GM21723 (cell line): ENCODE results near the gene CIAO3.

Source experiments
- ATAC-seq: cut with Tn5 transposase; IDR thresholded peaks from one replicate; pipeline ENCODE4 v1.9.1; 2021; ENCODE audit warnings: mild to moderate bottlenecking, moderate library complexity; ENCODE audit not compliant: unreplicated experiment

Gene CIAO3

DNA sequence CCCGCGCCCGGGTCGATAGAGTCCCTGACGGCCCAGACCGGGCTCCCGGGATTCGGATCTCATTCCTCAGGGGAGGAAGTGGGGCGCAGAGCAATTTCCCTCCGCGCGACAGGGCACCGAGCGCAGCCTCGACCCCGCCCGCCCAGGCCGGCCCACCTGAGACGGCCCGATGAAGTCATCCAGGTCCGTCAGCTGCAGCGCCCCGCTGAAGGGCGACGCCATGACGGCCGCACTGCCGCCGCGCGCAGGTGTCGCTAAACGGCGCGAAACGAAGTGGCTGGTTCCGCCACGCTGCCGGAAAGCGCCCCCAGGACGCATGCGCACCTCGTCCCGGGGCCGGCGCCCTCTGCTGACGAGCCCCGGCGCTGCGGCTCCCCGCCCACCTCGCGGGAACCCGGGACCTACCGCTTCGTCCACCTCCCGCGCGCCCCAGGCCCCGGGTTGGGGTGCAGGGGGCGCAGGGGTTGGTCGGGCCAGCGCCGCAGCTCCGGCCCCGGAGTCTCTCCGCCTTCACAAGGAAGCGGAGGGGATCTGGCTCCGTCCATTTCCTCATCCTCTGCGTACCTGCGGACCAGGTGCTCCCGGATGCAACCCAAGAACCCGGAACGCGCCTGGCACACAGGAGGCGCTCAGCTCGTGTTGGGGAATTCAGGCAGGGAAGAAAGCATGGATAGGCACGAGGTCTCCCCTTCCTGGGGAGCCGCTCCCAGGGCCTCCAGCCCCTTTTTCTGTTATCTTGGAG, at the start of gene CIAO3:
Gene CIAO3, minus strand, starts transcription at position 234 of the 742 bp plus-strand sequence. Its CDS starts 12 bp downstream, at position 222.
- ATAC-seq, result peak; percentile 66

DNA sequence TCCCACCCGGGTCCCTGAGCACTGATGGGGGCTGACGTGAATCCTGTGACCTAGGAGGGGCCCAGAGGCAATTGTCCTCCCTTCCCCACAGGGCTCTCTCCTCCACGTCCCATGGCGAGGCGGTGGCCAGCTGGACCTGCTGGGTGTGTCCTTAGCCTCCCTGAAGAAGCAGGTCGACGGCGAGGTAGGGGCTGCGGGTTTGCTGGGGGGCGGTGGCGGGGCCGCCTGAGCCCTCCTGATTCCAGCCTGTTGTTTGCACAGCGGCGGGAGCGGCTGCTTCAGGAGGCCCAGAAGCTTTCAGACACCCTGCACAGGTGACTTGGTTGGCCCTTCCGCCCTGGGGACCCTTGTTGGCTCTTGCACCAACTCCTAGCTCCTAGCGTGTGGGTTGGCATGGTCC, 49.3 kb upstream of the CIAO3 start:
- no peak for ATAC-seq

- no peak for ATAC-seq
These were observed 48.5 kb upstream of the CIAO3 start for GRCh38 chr16:789191-789850.

GRCh38 chr16:788399-789126, 47.8 kb upstream of the CIAO3 start, which contains the start of gene CHTF18:
Gene CHTF18, plus strand, starts transcription at chr16:788620. Its CDS starts 65 bp downstream, at chr16:788685.
- ATAC-seq, result peak; percentile 61

DNA sequence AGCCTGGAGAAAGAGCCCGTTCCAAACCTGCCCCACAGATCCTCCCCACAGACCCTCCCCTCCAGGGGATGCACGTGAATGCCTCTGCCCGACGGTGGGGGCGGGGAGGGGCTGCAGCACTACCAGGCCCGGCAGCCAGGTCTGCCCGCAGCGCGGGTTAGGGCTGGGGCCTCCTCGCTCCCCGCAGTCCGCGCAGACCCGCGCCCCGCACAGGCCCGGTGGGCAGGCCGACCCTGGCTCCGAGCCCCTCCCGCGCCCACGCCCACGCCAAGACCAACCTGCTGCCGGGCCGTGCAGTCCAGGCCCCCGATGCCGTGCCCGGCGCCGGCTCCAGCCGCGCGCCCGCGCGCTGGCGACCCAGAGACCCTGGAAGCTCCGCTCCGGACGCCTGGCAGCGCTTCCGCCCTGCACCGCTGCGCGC, 47.2 kb upstream of the CIAO3 start, which contains the start of gene RPUSD1:
Gene RPUSD1, minus strand, starts transcription at position 404 of the 421 bp plus-strand sequence. CDS start 644 bp downstream, outside the sequence.
- ATAC-seq, result no peak

- ATAC-seq, result no peak
These were observed 46.6 kb upstream of the CIAO3 start for GRCh38 chr16:787321-787966.

DNA sequence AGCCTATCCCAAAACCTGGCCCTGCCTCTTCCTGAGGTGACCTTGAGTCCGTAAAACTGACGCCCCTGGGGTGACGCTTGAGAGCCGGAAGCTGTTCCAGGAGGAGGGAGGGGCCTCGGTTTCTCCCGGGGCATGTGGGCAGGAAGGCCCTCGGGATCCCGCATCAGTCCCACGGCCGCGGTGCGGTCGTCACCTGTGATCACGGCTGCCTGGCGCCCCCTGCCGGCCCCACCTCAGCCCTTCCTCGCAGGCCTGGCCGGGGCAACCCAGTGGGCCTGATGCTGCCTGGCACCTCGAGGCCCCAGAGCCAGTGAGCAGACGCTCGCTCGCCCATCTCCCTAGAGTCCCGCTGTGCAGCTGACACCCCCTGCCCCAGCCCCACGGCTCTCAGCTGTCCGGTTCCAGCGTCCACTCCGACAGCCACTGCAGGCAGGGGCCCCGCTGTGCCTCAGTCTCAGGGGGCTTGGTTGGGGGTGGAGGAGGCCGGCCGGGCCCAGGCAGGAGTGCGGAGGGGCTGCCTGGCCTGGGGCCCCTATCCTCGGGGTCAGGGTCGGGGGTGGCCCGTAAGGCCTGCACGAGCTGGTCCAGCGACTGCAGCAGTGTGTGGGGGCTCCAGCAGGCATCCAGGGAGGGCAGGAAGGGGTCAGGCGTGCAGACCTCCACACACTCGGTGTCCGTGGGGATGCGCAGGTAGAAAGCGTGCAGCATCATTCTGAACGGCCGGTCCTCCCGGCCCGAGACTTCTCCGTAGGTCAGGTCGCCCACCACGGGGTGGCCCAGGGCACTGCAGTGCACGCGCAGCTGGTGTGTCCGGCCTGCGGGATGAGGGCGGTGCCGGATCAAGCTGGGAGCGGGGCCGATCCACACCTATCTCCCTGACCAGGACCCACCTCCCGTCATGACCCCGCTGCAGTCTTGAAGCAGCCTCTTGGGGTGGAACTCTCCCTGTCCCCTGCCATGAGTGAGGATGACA, 45.1 kb upstream of the CIAO3 start:
- ATAC-seq, result no peak

GRCh38 chr16:784431-784830, 43.6 kb upstream of the CIAO3 start:
- ATAC-seq, result no peak

DNA sequence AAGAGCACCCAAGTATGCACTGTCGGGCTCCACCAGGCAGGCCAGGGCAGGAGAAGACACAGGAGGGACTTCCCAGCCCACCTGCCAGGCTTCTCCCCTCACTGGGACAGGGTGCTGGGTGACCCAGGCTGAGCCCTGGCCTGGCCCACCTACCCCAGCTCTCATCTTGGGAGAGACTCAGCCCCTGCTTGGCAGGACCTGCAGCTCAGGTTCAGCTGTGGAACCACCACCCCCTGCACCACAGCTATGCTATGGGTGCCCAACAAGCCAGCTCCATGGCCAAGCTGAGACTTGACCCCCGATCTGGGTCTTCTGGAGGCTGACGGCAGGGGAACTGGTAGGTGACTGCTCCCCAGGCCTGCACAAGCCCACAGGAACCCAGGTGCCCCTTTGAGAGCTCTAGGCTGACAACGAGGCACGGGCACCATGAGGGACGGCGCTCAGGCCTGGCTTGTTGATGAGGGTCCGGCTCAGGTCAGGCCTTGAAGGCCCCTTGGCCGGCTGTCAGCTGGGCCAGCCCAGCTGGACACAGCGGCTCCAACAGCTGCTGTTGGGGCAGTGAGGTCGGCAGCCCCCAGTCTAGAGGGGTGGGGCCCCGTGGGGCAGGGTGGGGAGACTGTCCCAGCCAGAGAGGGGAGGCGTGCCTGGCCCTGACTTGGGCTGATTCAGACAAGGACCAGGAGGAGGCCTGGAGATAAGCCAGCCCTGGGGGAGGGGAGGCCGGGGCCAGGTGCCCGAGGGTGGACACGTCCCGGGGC, 42.8 kb upstream of the CIAO3 start:
- no peak for ATAC-seq

DNA sequence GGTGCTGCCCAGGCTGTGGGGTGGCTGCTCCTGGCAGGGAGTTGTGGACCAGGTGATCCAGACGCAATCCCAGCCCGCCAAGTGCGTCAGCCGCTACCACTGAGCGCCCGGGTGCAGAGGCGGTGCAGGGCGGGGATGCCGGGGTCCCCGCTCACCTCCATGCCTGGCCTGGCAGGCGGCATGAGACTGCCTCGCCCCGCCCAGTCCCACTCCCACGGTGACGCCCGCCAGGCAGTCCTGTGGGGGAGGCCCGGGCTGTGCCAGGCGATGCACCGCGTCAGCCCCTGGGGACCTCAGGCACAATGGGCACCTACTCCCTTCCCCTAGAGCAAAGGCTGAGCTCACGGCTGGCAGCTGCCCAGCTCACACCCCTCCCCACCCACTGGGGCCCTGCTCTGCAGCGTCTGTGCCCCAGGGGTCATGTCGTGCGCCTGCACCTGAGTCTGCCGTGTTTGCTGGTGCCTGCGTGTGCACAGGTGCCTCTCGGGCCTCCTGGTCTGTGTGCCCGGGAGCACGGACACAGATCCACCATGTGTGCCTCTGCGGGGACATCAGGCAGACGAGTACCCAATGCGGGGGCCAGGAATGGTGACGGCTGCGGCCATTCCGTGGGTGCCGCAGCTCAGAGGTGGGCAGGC, 42.1 kb upstream of the CIAO3 start:
- ATAC-seq, result no peak

DNA sequence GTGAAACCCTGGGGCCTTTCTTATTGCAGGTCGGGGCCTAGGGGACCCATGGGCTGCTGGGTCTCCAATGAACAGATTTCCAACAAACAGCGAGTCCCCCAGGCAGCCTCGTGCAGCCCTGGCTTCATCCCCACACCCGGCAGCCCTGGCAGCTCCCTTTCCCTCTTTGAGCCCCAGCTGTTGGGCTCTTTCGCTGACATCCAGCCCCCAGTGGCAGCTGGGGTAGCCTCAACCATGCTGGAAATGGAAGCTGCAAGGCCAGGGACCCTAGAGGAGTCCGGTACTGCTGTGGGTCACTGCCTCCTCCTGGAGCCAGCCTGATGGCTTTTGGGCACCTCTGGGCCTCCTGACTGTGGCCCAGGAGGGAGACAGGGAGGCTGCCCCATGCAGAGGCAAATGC, 41.5 kb upstream of the CIAO3 start:
- no peak for ATAC-seq

- no peak for ATAC-seq
These were observed 40.7 kb upstream of the CIAO3 start for GRCh38 chr16:781346-782010.

- ATAC-seq, result no peak
These were observed 39.5 kb upstream of the CIAO3 start for GRCh38 chr16:780296-780695.

GRCh38 chr16:779561-779960, 38.8 kb upstream of the CIAO3 start:
- no peak for ATAC-seq

DNA sequence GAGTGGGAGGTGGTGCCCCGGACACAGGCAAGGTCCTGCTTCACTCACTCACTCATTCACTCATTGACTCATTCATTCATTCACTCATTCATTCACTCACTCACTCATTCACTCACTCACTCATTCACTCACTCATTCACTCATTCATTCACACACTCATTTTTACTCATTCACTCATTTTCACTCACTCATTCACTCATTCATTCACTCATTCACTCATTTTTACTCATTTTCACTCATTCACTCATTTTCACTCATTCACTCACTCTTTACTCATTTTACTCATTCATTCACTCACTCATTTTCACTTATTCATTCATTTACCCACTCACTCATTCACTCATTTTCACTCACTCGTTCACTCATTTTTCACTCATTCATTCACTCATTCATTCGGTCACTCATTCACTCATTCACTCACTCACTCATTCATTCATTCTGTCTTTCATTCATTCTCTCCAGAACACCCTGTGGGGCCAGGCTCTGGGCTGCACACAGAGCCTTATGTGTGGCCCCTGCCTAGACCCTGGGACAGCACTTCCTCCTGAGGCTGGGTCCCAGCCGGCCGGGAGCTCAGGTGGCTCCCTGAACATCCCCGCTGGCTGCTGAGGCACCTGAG, 38.2 kb upstream of the CIAO3 start:
- ATAC-seq, result no peak

- no peak for ATAC-seq
These were observed 37.6 kb upstream of the CIAO3 start for GRCh38 chr16:778447-778846.

GRCh38 chr16:777826-778225, 37.0 kb upstream of the CIAO3 start:
- ATAC-seq, result no peak

GRCh38 chr16:776824-777223, 36.0 kb upstream of the CIAO3 start:
- ATAC-seq, result no peak
